Testis (tissue), 2 donors: Measurements from ENCODE around the gene PSG5.
"Not testable (repeated sequence)": the region's sequence is repeated elsewhere in the genome, so short reads cannot be mapped to it uniquely, and the experiment has no call there.

ENCODE experiments used
- CTCF ChIP-seq, 3 experiments: fragments of 450-650 bp in 2 of 3; fragments of 200-600 bp in 1 of 3; sonication (generic) in 1 of 3; IDR thresholded peaks; one replicate each; pipeline ENCODE4 v1.5.1; 2016 to 2019; ENCODE audit warnings: antibody characterized with exemption in 3 of 3, mild to moderate bottlenecking in 2 of 3, moderate library complexity in 1 of 3
- POLR2A ChIP-seq: fragments of 450-650 bp; IDR thresholded peaks from one replicate; pipeline ENCODE4 v1.6.1; 2017; ENCODE audit warnings: antibody characterized with exemption, mild to moderate bottlenecking, moderate library complexity

GRCh38 chr19:43207174-43207573 is 20.8 kb upstream of the PSG5 start:
- peak in 2 of 3 experiments; percentile 12 to 57 for TF ChIP-seq CTCF (IDR thresholded peaks at IDR 0.05)
- TF ChIP-seq POLR2A = not testable (repeated sequence)
